Measurements from ENCODE around the gene PADI2.
"Not testable (repeated sequence)": the region's sequence is repeated elsewhere in the genome, so short reads cannot be mapped to it uniquely, and the experiment has no call there.

The PADI2 gene

DNA sequence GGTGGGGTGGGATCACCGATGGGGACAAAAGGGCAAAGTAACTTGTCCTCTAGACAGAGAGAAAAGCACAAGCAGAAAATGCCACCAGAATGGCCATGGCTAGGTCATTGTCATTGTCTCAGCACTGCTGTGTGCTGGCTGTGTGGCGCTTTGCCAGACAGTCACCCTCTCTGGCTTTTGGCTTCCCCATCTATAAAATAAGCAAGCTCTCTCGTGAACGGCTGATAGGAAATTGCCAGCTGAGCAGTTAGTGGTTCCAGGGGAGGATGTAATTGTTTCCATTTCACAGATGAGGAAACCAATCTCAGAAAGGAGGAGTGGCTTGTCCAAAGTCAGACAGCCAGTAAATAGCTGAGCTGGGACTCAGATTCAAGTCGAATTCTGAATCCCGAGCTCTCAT is 32.5 kb downstream of the PADI2 start:
- no peak for FAIRE-seq
- no peak for DNase-seq (ENCODE audit: low spot score)

- no peak for FAIRE-seq
- no peak for DNase-seq (ENCODE audit: low spot score)
These were observed 34.5 kb downstream of the PADI2 start for GRCh38 chr1:17084787-17085186.

GRCh38 chr1:17082761-17083160 is 36.5 kb downstream of the PADI2 start:
- DNase-seq (ENCODE audit: low spot score) (no peak), FAIRE-seq (no peak)

- DNase-seq (ENCODE audit: low spot score) (no peak), FAIRE-seq (no peak)
These were observed 37.8 kb downstream of the PADI2 start for GRCh38 chr1:17081439-17081838.

- no peak for DNase-seq (ENCODE audit: low spot score)
These were observed 38.4 kb downstream of the PADI2 start for GRCh38 chr1:17080880-17081279.

GRCh38 chr1:17080085-17080759 is 39.0 kb downstream of the PADI2 start:
- DNase-seq (ENCODE audit: low spot score) (no peak), FAIRE-seq (no peak)

More at GRCh38 chr1:17080880-17081279, 38.4 kb downstream of the PADI2 start:
- FAIRE-seq = no peak

DNA sequence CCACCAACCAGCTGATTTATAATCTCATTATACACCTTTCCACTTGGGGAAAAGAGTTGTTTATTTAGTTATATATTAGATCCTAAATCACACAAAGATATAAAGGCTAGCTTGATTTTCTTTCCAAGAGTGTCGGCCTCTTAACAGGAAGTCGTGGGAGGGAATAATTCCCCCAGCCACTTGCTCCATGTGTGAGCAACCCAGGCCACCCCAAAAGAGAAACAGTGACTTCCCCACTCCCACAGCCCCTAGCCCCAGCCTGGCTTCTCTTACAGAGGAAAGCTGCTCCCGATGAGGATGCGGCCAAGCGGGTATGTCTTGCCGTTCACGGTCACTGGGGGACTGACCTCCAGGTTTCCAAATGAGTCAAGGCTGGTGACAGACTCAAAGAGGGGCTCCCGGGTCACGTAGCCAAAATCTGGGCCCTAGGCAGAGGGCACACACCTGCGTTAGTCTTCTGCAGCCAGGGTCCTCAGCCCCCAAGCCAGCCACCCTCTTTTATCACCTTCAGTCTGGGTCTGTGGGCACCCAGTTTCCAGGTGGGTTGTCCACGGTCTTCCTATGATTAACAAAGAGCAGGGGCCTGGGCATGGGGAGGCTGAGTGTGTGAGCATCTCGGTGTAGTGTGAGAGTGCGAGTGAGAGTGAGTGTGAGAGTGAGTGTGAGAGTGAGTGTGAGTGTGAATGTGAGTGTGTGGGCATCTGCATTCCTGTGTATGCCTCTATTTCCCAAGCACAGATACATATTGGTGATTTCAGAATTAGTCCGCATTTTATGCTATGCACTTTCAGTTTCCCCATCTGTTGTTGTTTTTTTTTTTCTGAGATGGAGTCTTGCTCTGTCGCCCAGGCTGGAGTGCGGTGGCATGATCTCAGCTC is 40.0 kb downstream of the PADI2 start:
- DNase-seq (ENCODE audit: low spot score) (no peak), FAIRE-seq (no peak)

- DNase-seq (ENCODE audit: low spot score) (no peak), FAIRE-seq (no peak)
These were observed 43.6 kb downstream of the PADI2 start for GRCh38 chr1:17075470-17076255.

GRCh38 chr1:17071794-17072193 is 47.5 kb downstream of the PADI2 start:
- no peak for FAIRE-seq

GRCh38 chr1:17070163-17070525 is 49.1 kb downstream of the PADI2 start:
- FAIRE-seq = no peak

More at GRCh38 chr1:17071794-17072193, 47.5 kb downstream of the PADI2 start:
- no peak for DNase-seq (ENCODE audit: low spot score)

DNA sequence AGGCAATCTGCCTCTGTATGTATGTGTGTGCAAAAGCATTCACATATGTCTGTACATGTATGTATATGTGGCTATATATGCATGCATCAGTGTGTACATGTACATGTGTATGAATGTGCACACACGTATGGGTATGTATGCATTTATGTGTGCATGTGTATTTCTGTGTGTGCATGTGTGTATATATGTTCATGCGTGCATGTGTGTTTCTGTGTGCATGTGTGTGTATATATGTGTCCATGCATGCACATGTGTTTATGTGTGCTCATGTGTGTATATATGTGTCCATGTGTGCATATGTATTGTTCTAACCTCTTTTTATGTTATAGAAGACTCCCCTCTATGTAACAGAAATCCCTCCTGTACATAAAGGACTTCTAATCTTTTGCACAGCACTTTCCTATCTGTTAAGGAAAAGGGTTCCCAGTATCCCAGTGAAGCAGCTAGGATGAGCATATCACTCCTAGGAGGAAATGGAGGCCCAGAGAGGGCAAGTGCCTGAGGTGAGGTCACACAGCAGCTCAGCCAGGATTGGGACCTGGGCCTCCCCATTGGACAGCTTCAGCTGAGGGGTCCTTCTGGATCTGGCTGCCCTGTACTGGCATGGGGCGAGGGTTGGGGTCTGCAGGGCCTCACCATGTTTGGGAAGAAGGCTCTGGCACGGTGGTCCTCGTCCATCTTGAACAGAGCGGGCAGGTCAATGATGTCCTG is 49.6 kb downstream of the PADI2 start:
- no peak for DNase-seq (ENCODE audit: low spot score)
- FAIRE-seq = no peak

More at GRCh38 chr1:17070163-17070525, 49.1 kb downstream of the PADI2 start:
- no peak for DNase-seq (ENCODE audit: low spot score)

GRCh38 chr1:17068789-17069188 is 50.5 kb downstream of the PADI2 start:
- DNase-seq (ENCODE audit: low spot score) (no peak), FAIRE-seq (no peak)

GRCh38 chr1:17067465-17068240 is 51.6 kb downstream of the PADI2 start:
- FAIRE-seq = no peak

GRCh38 chr1:17067069-17067426 is 52.2 kb downstream of the PADI2 start:
- no peak for FAIRE-seq
- DNase-seq (ENCODE audit: low spot score) = no peak

More at GRCh38 chr1:17067465-17068240, 51.6 kb downstream of the PADI2 start:
- no peak for DNase-seq (ENCODE audit: low spot score)

- FAIRE-seq = no peak
- DNase-seq (ENCODE audit: low spot score) = no peak
These were observed 52.7 kb downstream of the PADI2 start for GRCh38 chr1:17066361-17067068.

GRCh38 chr1:17065666-17066065 is 53.6 kb downstream of the PADI2 start:
- DNase-seq (ENCODE audit: low spot score) = no peak
- FAIRE-seq = no peak

- not testable (repeated sequence) for FAIRE-seq; DNase-seq (ENCODE audit: low spot score)
These were observed 56.5 kb downstream of the PADI2 start for GRCh38 chr1:17062751-17063150.

GRCh38 chr1:17061892-17062291 is 57.4 kb downstream of the PADI2 start:
- FAIRE-seq (no peak), DNase-seq (ENCODE audit: low spot score) (no peak)

- no peak for DNase-seq (ENCODE audit: low spot score)
- no peak for FAIRE-seq
These were observed 57.8 kb downstream of the PADI2 start for GRCh38 chr1:17061486-17061885.

- DNase-seq (ENCODE audit: low spot score) (no peak), FAIRE-seq (no peak)
These were observed 58.9 kb downstream of the PADI2 start for GRCh38 chr1:17060306-17060749.

Data from urothelium cell line (cell line).